Right renal pelvis (tissue), 4 donors: ENCODE measurements around the gene WNT5A. TPM values are rescaled to one million over a fixed set of nuclear protein-coding genes. Genes with fewer than 3 reads are reported as not detected.

Experiments used
- DNase-seq, 4 donors: peaks; one replicate each; pipeline ENCODE4 v3.0.0-alpha.2; 2013; ENCODE audit warnings: low read depth in 4 of 4, low spot score in 3 of 4, missing footprints in 1 of 4
- polyA plus RNA-seq, 4 donors: library from polyadenylated mRNA; unstranded; fragments of 120-200 nt; gene quantifications; one replicate each; pipeline ENCODE4 v1.2.1, GENCODE V29; 2013; ENCODE audit not compliant: insufficient read length in 4 of 4

The WNT5A gene
- polyA plus RNA-seq, 4 donors: 35.5 to 61.2 (median 46.4) TPM

- DNase-seq: no peak
These were observed 32.5 kb downstream of the WNT5A start for GRCh38 chr3:55454611-55455010.

GRCh38 chr3:55453886-55454496 is 33.1 kb downstream of the WNT5A start:
- DNase-seq: no peak

GRCh38 chr3:55452886-55453285 is 34.2 kb downstream of the WNT5A start:
- no peak for DNase-seq

- no peak for DNase-seq
These were observed 37.6 kb downstream of the WNT5A start for GRCh38 chr3:55449527-55449926.

GRCh38 chr3:55446850-55447249 is 40.3 kb downstream of the WNT5A start:
- DNase-seq: no peak

GRCh38 chr3:55445551-55445950 is 41.6 kb downstream of the WNT5A start:
- peak; percentile 48 to 71 (median 62) for DNase-seq

- no peak for DNase-seq
These were observed 43.8 kb downstream of the WNT5A start for GRCh38 chr3:55443346-55443745.

- DNase-seq: no peak
These were observed 44.2 kb downstream of the WNT5A start for GRCh38 chr3:55442861-55443260.

GRCh38 chr3:55441499-55441898 is 45.6 kb downstream of the WNT5A start:
- no peak for DNase-seq

- no peak for DNase-seq
These were observed 46.9 kb downstream of the WNT5A start for GRCh38 chr3:55440104-55440708.

GRCh38 chr3:55439657-55440056 is 47.4 kb downstream of the WNT5A start:
- no peak for DNase-seq

- no peak for DNase-seq
These were observed 50.5 kb downstream of the WNT5A start for GRCh38 chr3:55436644-55437043.

- DNase-seq: no peak
These were observed 51.6 kb downstream of the WNT5A start for GRCh38 chr3:55435491-55435890.

- no peak for DNase-seq
These were observed 52.3 kb downstream of the WNT5A start for GRCh38 chr3:55434789-55435188.

GRCh38 chr3:55431041-55431440 is 56.1 kb downstream of the WNT5A start:
- DNase-seq: no peak

GRCh38 chr3:55427739-55428138 is 59.4 kb downstream of the WNT5A start:
- peak in 1 of 4 donors; percentile 10 for DNase-seq

GRCh38 chr3:55426486-55426885 is 60.6 kb downstream of the WNT5A start:
- no peak for DNase-seq

GRCh38 chr3:55423782-55424181 is 63.3 kb downstream of the WNT5A start:
- DNase-seq: no peak

- no peak for DNase-seq
These were observed 69.9 kb downstream of the WNT5A start for GRCh38 chr3:55417211-55417610.

GRCh38 chr3:55416331-55416821 is 70.7 kb downstream of the WNT5A start:
- no peak for DNase-seq
